ENCODE measurements around the gene POLR2J.

- TF ChIP-seq GATA2 (IDR thresholded peaks at IDR 0.05; ENCODE audit: low read depth, low read length) (0 out of 2 replicates have a peak, but pooled peaks have one; percentile 19), GATA3 (IDR thresholded peaks at IDR 0.05; ENCODE audit: low read depth, low read length) (no peak)
Measured at GRCh38 chr7:102464577-102465280, 14.0 kb downstream of the POLR2J start, which contains the start of the genes ALKBH4 and LRWD1.

Data from SH-SY5Y (cell line).